Tongue (tissue), 2 donors: ENCODE measurements around the gene SH3BGRL3. TPM values are rescaled to one million over a fixed set of nuclear protein-coding genes. Genes with fewer than 3 reads are reported as not detected.
"Not testable (repeated sequence)": the region's sequence is repeated elsewhere in the genome, so short reads cannot be mapped to it uniquely, and the experiment has no call there.

ENCODE experiments used
- DNase-seq: peaks from one replicate; pipeline ENCODE4 v3.0.0-alpha.2; 2015
- total RNA-seq: library from RNA; depleted of rRNA; stranded (reverse); fragments of >200 nt; gene quantifications from one replicate; pipeline ENCODE4 v1.2.3, GENCODE V29; 2014

The SH3BGRL3 gene
- total RNA-seq, 1 donor from 2014 or later: 7.7 TPM

DNA sequence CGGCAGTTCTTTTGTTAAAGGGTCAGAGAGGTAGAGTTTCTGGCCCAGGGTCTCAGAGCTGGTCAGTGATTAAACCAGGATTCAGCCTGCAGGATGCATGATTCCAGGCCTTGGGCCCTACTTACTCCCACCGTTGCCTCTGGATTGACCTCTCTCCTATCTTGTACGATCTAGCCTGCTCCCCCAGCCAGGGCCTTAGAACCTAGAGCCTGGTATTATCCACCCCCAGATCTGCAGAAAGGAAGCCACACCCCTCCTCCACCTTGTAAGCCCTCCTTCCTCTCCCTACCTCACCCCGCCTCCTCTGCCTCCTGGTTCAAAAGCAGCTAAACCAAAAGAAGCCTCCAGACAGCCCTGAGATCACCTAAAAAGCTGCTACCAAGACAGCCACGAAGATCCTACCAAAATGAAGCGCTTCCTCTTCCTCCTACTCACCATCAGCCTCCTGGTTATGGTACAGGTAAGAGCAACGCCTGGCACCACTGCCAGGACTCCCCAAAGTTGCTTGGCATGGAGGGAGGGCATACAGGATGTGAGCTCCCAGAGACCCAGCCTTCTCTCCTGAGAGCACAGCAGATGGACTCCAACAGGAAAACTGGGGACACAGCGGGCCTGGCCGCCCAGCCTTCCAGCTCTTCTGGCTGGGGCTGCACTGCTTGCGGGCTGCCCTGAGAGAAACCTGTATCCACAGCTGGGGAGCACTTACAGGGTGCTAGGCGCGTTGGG lies 37.9 kb downstream of the SH3BGRL3 start, which contains the start of gene CD52:
TSS of gene CD52 (plus strand) at position 347 of the 726 bp plus-strand sequence. CDS start at position 407, 60 bp downstream.
- no peak for DNase-seq

DNA sequence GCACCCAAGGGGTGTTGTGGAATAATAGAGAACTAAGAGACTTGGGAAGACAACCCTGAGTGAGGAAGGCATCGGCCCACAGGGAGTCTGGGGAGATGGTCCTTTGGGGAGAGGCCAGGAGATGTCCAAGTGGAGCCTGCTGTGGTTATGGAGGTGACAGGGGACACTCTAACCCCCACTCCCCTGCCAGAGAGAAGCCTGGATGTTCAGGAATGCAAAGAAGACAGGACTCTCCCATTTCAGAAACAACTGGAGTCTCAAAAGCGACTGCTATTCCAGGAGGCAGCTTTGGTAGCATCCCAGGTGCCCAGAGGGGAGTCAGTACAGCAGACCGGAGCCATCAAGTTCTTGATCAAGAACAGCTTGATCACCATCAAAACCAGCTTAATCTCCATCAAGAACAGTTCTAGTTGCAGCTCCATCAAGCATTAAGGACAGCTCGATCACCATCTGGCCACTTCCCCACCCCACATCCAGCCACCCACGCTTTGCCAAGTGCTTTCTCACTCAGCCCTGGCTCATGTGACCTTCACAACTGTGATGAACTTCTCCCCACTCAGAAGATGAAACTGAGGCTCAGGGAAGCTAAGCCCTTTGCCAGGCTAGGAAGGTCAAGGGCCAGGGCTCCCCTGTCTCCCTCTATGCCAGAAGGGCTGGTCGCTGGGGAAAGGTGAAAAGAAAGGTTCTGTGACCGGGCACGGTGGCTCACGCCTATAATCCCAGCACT lies 38.6 kb downstream of the SH3BGRL3 start:
- no peak for DNase-seq

DNA sequence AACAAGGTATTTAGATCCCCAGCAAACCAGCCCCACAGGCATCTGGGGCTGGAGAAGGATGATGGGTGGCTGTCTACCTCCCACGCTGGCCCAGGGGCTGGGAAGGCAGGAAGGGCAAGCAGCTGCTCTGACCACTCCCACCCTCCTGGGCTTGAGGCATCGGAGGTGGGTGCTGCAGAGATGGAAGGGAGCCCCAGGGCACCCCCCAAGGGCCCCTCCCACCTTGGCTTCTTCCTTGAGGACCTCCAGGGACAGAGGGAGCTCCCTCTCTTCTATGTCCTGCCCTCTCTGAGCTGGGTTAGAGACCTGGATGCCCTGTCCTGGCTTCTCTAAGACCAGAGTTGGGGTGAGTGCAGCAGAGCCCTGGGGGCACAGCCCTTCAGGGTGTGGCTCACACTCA lies 41.0 kb downstream of the SH3BGRL3 start:
- no peak for DNase-seq

DNA sequence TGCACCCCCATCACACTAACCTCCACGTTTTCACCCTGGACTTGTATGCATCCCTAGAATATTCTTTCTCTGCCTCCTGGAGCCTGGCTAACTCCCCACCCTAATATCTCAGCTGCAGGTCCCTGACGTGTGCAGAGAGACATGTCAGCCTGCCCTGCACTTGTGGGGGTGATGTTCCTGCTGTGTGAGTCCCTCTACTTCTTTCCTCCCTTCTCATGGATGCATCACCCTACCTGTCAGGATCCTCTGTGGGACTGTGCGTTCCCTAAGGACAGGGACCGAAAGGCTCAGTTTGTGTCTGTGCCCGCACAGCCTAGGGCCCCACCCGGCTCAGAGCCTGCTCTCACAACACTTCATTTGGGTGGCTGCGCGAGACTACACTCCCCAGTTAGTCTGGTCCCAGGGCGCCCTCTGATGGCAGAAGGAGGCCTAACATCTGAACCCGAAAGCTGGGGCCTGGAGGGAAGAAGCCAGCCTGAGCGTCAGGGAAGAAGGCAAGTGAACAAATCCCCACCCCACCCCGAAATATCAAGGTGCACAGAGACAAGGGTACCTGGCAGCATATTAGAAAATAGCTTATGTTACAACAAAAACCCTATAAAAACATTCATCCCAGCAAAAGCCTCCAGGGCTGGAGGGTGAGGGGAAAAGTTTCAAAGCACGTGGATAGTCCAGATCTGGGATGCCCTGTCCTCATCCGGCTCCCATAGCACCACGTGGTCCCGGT lies 41.6 kb downstream of the SH3BGRL3 start:
- peak; percentile 95 for DNase-seq

DNA sequence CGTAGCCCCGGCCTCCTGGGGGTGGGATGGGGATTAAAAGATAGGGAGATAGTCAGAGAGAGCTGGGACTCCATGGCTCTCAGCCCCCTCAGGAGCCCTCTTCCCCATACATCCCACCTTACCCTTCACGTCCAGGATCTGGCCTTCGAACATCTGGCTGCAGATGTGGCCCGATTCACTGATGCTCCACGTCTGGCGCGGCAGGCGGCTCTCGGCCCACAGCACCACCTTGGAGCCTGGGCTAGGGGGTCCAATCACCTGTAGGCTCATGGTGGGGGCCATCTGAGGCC lies 42.1 kb downstream of the SH3BGRL3 start:
- no peak for DNase-seq

DNA sequence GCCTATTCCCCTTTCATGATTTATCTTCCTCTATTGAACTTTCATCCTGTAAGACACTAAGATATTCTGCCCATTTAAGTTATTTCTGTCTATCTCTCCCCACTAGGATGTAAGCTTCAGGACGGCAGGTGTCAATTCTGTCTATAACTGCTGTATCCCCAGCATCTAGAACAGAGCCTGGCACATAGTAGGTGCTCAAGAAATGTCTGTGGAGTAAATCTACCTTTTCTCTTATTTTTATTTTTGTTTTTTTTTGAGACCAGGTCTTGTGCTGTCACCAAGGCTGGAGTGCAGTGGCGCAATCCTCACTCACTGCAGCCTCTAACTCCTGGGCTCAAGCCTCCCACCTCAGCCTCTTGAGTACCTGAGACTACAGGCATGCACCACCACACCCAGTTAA lies 43.5 kb downstream of the SH3BGRL3 start:
- DNase-seq: no peak

DNA sequence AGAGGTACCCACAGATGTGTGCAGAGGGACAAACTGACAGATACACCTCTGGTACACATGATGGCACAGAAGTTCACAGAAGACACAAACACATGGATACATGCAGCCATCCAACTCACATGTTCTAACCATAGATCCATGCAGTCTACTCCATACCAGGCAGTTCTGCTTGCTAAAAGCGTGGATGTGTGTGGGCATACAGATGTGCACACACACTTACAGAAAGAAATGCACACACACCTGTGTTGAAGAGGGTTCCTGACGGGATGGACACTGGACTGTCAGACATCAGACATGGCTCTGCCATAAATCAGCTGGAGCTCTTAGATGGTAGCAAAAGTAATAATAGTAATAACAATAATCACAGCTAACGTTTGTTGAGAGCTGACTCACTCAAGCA lies 44.7 kb downstream of the SH3BGRL3 start:
- DNase-seq: no peak

DNA sequence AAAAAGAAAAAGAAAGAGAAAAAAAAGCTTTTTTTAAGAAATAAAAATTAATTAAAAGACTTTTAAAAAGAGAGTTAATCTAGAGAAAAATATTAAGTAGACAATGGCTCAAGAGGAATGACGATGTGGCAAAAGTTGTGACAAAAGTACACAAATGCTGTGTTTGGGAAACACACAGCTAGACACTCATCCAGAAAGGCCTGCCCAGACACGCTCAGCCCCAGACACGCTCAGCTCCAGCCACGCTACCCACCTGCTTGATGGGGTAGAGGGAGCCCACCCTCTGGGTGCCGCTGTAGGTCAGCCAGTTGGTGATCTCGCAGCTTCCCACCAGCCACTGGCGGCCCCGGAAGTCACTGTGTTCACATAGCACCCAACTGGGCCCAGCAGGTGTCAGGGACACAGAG lies 48.1 kb downstream of the SH3BGRL3 start:
- peak; percentile 22 for DNase-seq

DNA sequence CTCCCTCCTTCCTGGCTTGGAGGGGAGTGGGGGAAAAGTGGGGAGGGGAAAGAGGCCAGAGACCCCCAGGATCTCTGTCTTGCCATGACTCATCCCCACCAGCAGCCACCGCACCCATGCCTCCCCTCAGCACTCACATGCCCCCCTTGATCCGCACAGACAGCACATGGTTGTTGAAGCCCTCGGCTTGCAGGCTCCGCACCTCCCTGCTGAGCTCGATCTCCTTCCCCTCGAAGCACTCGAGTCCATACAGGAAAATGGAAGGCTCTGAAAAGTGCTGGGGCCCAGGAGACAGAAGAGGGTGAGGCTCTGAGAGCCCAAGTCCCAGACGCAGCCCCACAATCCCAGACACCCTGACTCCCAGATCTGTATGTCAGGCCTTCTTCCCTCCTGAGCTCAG lies 48.7 kb downstream of the SH3BGRL3 start:
- DNase-seq: no peak

DNA sequence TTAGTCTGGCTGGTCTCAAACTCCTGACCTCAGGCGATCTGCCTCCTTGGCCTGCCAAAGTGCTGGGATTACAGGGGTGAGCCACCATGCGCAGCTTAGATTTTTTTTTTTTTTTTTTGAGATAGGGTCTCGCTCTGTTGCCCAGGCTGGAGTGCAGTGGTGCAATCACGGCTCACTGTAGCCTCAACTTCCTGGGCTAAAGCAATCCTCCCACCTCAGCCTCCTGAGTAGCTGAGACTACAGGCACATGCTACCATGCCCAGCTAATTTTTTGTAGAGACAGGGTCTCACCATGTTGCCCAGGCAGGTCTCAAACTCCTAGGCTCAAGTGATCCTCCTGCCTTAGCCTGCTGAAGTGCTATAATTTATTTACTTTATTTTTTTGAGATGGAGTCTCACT lies 49.5 kb downstream of the SH3BGRL3 start:
- not testable (repeated sequence) for DNase-seq

DNA sequence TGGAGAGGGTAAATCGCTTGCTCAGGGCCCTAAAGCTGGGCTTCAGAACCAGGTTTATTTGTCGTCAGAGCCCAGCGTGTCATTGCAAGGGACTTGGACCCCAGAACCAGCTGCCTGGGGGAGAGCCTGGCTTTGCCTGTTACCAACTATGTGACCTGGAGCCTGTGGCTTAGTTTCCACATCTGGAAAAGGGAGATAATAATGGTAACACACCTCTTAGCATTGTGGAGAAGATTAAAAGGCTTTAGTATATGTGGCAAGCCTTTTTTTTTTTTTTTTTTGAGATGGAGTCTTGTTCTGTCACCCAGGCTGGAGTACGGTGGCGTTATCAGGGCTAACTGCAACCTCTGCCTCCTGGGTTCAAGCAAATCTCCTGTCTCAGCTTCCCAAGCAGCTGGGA lies 50.4 kb downstream of the SH3BGRL3 start:
- DNase-seq: no peak

Other genes starting within 250 kb of the SH3BGRL3 start
- gene SLC30A2, start 234.0 kb upstream of the SH3BGRL3 start, total RNA-seq: 1.2 TPM
- gene TRIM63, start 212.5 kb upstream of the SH3BGRL3 start, total RNA-seq: 64.5 TPM
- 11.7 TPM for gene PDIK1L, start 168.3 kb upstream of the SH3BGRL3 start, total RNA-seq
- gene FAM110D, start 121.0 kb upstream of the SH3BGRL3 start, total RNA-seq: 1.5 TPM
- gene C1orf232, start 111.1 kb upstream of the SH3BGRL3 start, total RNA-seq: not detected
- gene ZNF593, start 110.2 kb upstream of the SH3BGRL3 start, total RNA-seq: 15.8 TPM
- gene ZNF593OS, start 108.3 kb upstream of the SH3BGRL3 start, total RNA-seq: not detected
- gene CNKSR1, start 102.6 kb upstream of the SH3BGRL3 start, total RNA-seq: 13.0 TPM
- gene CATSPER4, start 89.5 kb upstream of the SH3BGRL3 start, total RNA-seq: not detected
- 107 TPM for gene CEP85, start 45.9 kb upstream of the SH3BGRL3 start, total RNA-seq
- gene UBXN11, start 26.6 kb downstream of the SH3BGRL3 start, total RNA-seq: 7.8 TPM
- gene CD52, start 37.9 kb downstream of the SH3BGRL3 start, total RNA-seq: not detected
- gene CRYBG2, start 74.0 kb downstream of the SH3BGRL3 start, total RNA-seq: 13.7 TPM
- gene ZNF683, start 92.7 kb downstream of the SH3BGRL3 start, total RNA-seq: not detected
- gene LIN28A, start 130.7 kb downstream of the SH3BGRL3 start, total RNA-seq: not detected
- gene DHDDS, start 152.2 kb downstream of the SH3BGRL3 start, total RNA-seq: 30.8 TPM
- 358 TPM for gene HMGN2, start 192.4 kb downstream of the SH3BGRL3 start, total RNA-seq
- gene RPS6KA1, start 249.7 kb downstream of the SH3BGRL3 start, total RNA-seq: 16.9 TPM